H9 (cell line): ENCODE data around the gene ITSN1. TPM values are rescaled to one million over a fixed set of nuclear protein-coding genes. Genes with fewer than 3 reads are reported as not detected.

Experiments
- DNase-seq: peaks from one replicate; pipeline ENCODE4 v3.0.0-alpha.2; 2017
- H2AFZ ChIP-seq: one replicate; pipeline ENCODE4 v1.6.1; 2013; ENCODE audit warnings: mild to moderate bottlenecking, low read length, control low read depth, moderate library complexity
- H2AK5ac ChIP-seq: 2 replicates; pipeline ENCODE4 v1.6.1; 2013; ENCODE audit warnings: low read length, control low read depth, mixed read lengths; ENCODE audit not compliant: insufficient read length
- H2BK120ac ChIP-seq: one replicate; pipeline ENCODE4 v1.6.1; 2013; ENCODE audit warnings: low read depth, mild to moderate bottlenecking, low read length, control low read depth, inconsistent platforms; ENCODE audit not compliant: poor library complexity, severe bottlenecking
- H2BK12ac ChIP-seq: 2 replicates; pipeline ENCODE4 v1.6.1; 2013; ENCODE audit warnings: low read length, control low read depth, mixed read lengths, low read depth; ENCODE audit not compliant: insufficient read length
- H2BK15ac ChIP-seq: 2 replicates; pipeline ENCODE4 v1.6.1; 2013; ENCODE audit warnings: low read depth, low read length, control low read depth
- H2BK20ac ChIP-seq: one replicate; pipeline ENCODE4 v1.6.1; 2013; ENCODE audit warnings: low read depth, mild to moderate bottlenecking, low read length, control low read depth, inconsistent platforms; ENCODE audit not compliant: poor library complexity, severe bottlenecking
- H2BK5ac ChIP-seq: 2 replicates; pipeline ENCODE4 v1.6.1; 2013; ENCODE audit warnings: low read length, control low read depth, mixed read lengths; ENCODE audit not compliant: insufficient read length
- H3K14ac ChIP-seq: 2 replicates; pipeline ENCODE4 v1.6.1; 2013; ENCODE audit warnings: low read length, control low read depth; ENCODE audit not compliant: insufficient read depth
- H3K18ac ChIP-seq: 2 replicates; pipeline ENCODE4 v1.6.1; 2013; ENCODE audit warnings: low read depth, mild to moderate bottlenecking, mixed read lengths, low read length, control low read depth; ENCODE audit not compliant: insufficient read length
- H3K23ac ChIP-seq: 2 replicates; pipeline ENCODE4 v1.6.1; 2013; ENCODE audit warnings: low read length, control low read depth, mixed read lengths, low read depth; ENCODE audit not compliant: insufficient read length
- H3K23me2 ChIP-seq: 2 replicates; pipeline ENCODE4 v1.6.1; 2013; ENCODE audit warnings: low read depth, mild to moderate bottlenecking, mixed read lengths, low read length, control low read depth; ENCODE audit not compliant: insufficient read length, poor library complexity, severe bottlenecking
- H3K27ac ChIP-seq: 2 replicates; pipeline ENCODE4 v1.5.1; 2013; ENCODE audit warnings: low read length, control low read depth, mixed read lengths, low read depth; ENCODE audit not compliant: insufficient read length
- H3K27me3 ChIP-seq: 2 replicates; pipeline ENCODE4 v1.6.1; 2013; ENCODE audit warnings: low read length, control low read depth, inconsistent platforms; ENCODE audit not compliant: insufficient read depth
- H3K4ac ChIP-seq: 2 replicates; pipeline ENCODE4 v1.6.1; 2013; ENCODE audit warnings: low read depth, mild to moderate bottlenecking, control low read depth, inconsistent platforms, low read length, moderate library complexity
- H3K4me1 ChIP-seq: 2 replicates; pipeline ENCODE4 v1.6.1; 2013; ENCODE audit warnings: low read length, control low read depth, inconsistent platforms; ENCODE audit not compliant: insufficient read depth
- H3K4me2 ChIP-seq: 2 replicates; pipeline ENCODE4 v1.6.1; 2013; ENCODE audit warnings: low read length, control low read depth, mixed read lengths; ENCODE audit not compliant: insufficient read length, insufficient read depth
- H3K56ac ChIP-seq: 2 replicates; pipeline ENCODE4 v1.6.1; 2013; ENCODE audit warnings: low read depth, mild to moderate bottlenecking, mixed read lengths, low read length, control low read depth; ENCODE audit not compliant: insufficient read length
- H3K79me1 ChIP-seq: 2 replicates; pipeline ENCODE4 v1.6.1; 2013; ENCODE audit warnings: low read depth, mild to moderate bottlenecking, moderate library complexity, low read length, control low read depth, inconsistent platforms; ENCODE audit not compliant: insufficient read depth, poor library complexity, severe bottlenecking
- H3K79me2 ChIP-seq: 2 replicates; pipeline ENCODE4 v1.6.1; 2013; ENCODE audit warnings: low read length, control low read depth, inconsistent platforms; ENCODE audit not compliant: insufficient read depth
- H3K9ac ChIP-seq: 2 replicates; pipeline ENCODE4 v1.6.1; 2013; ENCODE audit warnings: low read length, control low read depth, mixed read lengths; ENCODE audit not compliant: insufficient read length; ENCODE audit errors: extremely low read depth
- H3K9me3 ChIP-seq: one replicate; pipeline ENCODE4 v1.6.1; 2013; ENCODE audit warnings: low read depth, low read length, inconsistent platforms; ENCODE audit not compliant: control insufficient read depth
- H3T11ph ChIP-seq: one replicate; pipeline ENCODE4 v1.6.1; 2013; ENCODE audit warnings: mild to moderate bottlenecking, low read length, control low read depth, inconsistent platforms
- H4K20me1 ChIP-seq: one replicate; pipeline ENCODE4 v1.6.1; 2013; ENCODE audit not compliant: control insufficient read depth, insufficient read length, insufficient read depth
- H4K5ac ChIP-seq: 2 replicates; pipeline ENCODE4 v1.6.1; 2013; ENCODE audit warnings: low read depth, mild to moderate bottlenecking, mixed read lengths, low read length, control low read depth; ENCODE audit not compliant: insufficient read length
- H4K8ac ChIP-seq: replicated peaks from 2 replicates; pipeline ENCODE4 v1.6.1; 2013; ENCODE audit warnings: low read length, control low read depth, mixed read lengths, low read depth; ENCODE audit not compliant: insufficient read length
- H4K91ac ChIP-seq: 2 replicates; pipeline ENCODE4 v1.6.1; 2013; ENCODE audit warnings: low read depth, mild to moderate bottlenecking, moderate library complexity, mixed read lengths, low read length, control low read depth; ENCODE audit not compliant: insufficient read length
- H3K27ac Mint-ChIP-seq, 3 experiments: 2 replicates in 2 of 3; 3 replicates in 1 of 3; pipeline ENCODE4 v1.8.0; 2020 to 2021; ENCODE audit warnings: mixed read lengths in 3 of 3, mild to moderate bottlenecking in 1 of 3, moderate library complexity in 1 of 3
- H3K27me3 Mint-ChIP-seq: 2 replicates; pipeline ENCODE4 v1.8.0; 2021; ENCODE audit warnings: low read depth, mild to moderate bottlenecking, moderate library complexity, mixed read lengths
- H3K36me3 Mint-ChIP-seq, 3 experiments: 2 replicates in 2 of 3; 3 replicates in 1 of 3; pipeline ENCODE4 v1.8.0; 2020 to 2021; ENCODE audit warnings: low read depth in 3 of 3, mixed read lengths in 3 of 3; ENCODE audit not compliant: insufficient read depth in 1 of 3
- H3K4me1 Mint-ChIP-seq, 2 experiments: 2 replicates each; pipeline ENCODE4 v1.8.0; 2020; ENCODE audit warnings: mixed read lengths in 2 of 2
- H3K4me3 Mint-ChIP-seq, 2 experiments: 2 replicates in 1 of 2; 3 replicates in 1 of 2; pipeline ENCODE4 v1.8.0; 2020 to 2021; ENCODE audit warnings: mild to moderate bottlenecking in 2 of 2, mixed read lengths in 2 of 2, moderate library complexity in 1 of 2
- H3K9me3 Mint-ChIP-seq, 2 experiments: 2 replicates in 1 of 2; 3 replicates in 1 of 2; pipeline ENCODE4 v1.8.0; 2020; ENCODE audit warnings: mild to moderate bottlenecking in 2 of 2, mixed read lengths in 2 of 2, moderate library complexity in 1 of 2
- WGBS: extraction: QIAGEN DNeasy Blood & Tissue Kit; methylation state at CpG from one replicate; pipeline ENCODE4 v1.1.7; 2013; ENCODE audit warnings: missing lambda C conversion rate, low lambda C conversion rate, mixed read lengths; ENCODE audit not compliant: insufficient read length; ENCODE audit errors: extremely low coverage; 5-methylcytosine and 5-hydroxymethylcytosine counted together
- total RNA-seq: library from RNA; stranded (reverse); gene quantifications from 2 replicates; pipeline ENCODE4 v1.2.1, GENCODE V29; 2021
- TF ChIP-seq, protein P1 (sequence below): fragments of 200-600 bp; sonication (generic); conservative IDR thresholded peaks from 3 replicates; pipeline ENCODE4 v1.8.0; 2021; ENCODE audit warnings: antibody characterized with exemption, mild to moderate bottlenecking

The ITSN1 gene
- total RNA-seq, 1 experiment from 2014 or later, result 94.2 TPM

- H3K14ac ChIP-seq, result no peak overlapping the region
- H2BK120ac ChIP-seq, result no peak overlapping the region
- H3K4me1 ChIP-seq, result no peaks in the 10 kb centered on the region; the same call in none of the 2 replicates
- H3K23ac ChIP-seq, result no peak overlapping the region
- H3K9ac ChIP-seq, result no peak overlapping the region
- TF ChIP-seq, protein P1, sequence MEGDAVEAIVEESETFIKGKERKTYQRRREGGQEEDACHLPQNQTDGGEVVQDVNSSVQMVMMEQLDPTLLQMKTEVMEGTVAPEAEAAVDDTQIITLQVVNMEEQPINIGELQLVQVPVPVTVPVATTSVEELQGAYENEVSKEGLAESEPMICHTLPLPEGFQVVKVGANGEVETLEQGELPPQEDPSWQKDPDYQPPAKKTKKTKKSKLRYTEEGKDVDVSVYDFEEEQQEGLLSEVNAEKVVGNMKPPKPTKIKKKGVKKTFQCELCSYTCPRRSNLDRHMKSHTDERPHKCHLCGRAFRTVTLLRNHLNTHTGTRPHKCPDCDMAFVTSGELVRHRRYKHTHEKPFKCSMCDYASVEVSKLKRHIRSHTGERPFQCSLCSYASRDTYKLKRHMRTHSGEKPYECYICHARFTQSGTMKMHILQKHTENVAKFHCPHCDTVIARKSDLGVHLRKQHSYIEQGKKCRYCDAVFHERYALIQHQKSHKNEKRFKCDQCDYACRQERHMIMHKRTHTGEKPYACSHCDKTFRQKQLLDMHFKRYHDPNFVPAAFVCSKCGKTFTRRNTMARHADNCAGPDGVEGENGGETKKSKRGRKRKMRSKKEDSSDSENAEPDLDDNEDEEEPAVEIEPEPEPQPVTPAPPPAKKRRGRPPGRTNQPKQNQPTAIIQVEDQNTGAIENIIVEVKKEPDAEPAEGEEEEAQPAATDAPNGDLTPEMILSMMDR, result no peak
- no peak overlapping the region for H4K5ac ChIP-seq
- H2BK5ac ChIP-seq, result no peak overlapping the region
- no peak overlapping the region for H3K56ac ChIP-seq
- H3K4me3 Mint-ChIP-seq, result no peak overlapping the region; a peak in 1 of 5 replicates
- no peak overlapping the region for H2AFZ ChIP-seq
- H4K8ac ChIP-seq, result no peak overlapping the region
- H3K27ac ChIP-seq, result no peak overlapping the region
- H3K4ac ChIP-seq, result no peak overlapping the region
- H3K27ac Mint-ChIP-seq, result peak overlapping the region in 1 of 3 experiments; percentile 84; a peak in 3 of 7 replicates
- H3K4me1 Mint-ChIP-seq, result peaks cover 51 to 52% of the 10 kb centered on the region in 2 experiments
- H3K36me3 Mint-ChIP-seq, result peaks cover 0 to 5% (median 2%) of the 10 kb centered on the region in 3 experiments; a peak in 1 of 7 replicates
- no peak overlapping the region for H3K4me2 ChIP-seq
- no CpG with 5 or more reads among the region's 8 CpGs for WGBS
- H4K20me1 ChIP-seq, result no peaks in the 10 kb centered on the region
- no peak overlapping the region for H2BK12ac ChIP-seq
- no peak for DNase-seq
- no peak overlapping the region for H2BK20ac ChIP-seq
- H3K27me3 Mint-ChIP-seq, result no peaks in the 10 kb centered on the region
- H3T11ph ChIP-seq, result no peak overlapping the region
- H2AK5ac ChIP-seq, result no peak overlapping the region
- no peaks in the 10 kb centered on the region for H3K9me3 Mint-ChIP-seq
- no peaks in the 10 kb centered on the region for H3K23me2 ChIP-seq
- peaks cover 24% of the 10 kb centered on the region for H3K79me1 ChIP-seq
- H2BK15ac ChIP-seq, result no peak overlapping the region
- H3K27me3 ChIP-seq, result no peaks in the 10 kb centered on the region
- no peaks in the 10 kb centered on the region for H3K9me3 ChIP-seq
- peaks cover 25% of the 10 kb centered on the region; the same call in 1 of the 2 replicates for H3K79me2 ChIP-seq
- H3K18ac ChIP-seq, result no peak overlapping the region
- no peak overlapping the region for H4K91ac ChIP-seq
These were observed 31.2 kb downstream of the ITSN1 start for GRCh38 chr21:33673473-33673872.
